GM19468 (cell line): ENCODE results near the gene IDUA.

Experiments used
- ATAC-seq: cut with Tn5 transposase; IDR thresholded peaks from one replicate; pipeline ENCODE4 v1.9.1; 2021; ENCODE audit warnings: mild to moderate bottlenecking, moderate library complexity, moderate number of reproducible peaks; ENCODE audit not compliant: unreplicated experiment; ENCODE audit errors: extremely low read depth

The IDUA gene

GRCh38 chr4:1013225-1014073 is 26.6 kb downstream of the IDUA start:
- ATAC-seq: no peak

GRCh38 chr4:1014291-1015167 is 27.7 kb downstream of the IDUA start:
- ATAC-seq: no peak

GRCh38 chr4:1015179-1015578 is 28.3 kb downstream of the IDUA start:
- ATAC-seq: no peak

- ATAC-seq: no peak
Observed at GRCh38 chr4:1015746-1016145, 28.9 kb downstream of the IDUA start.

- no peak for ATAC-seq
Observed at GRCh38 chr4:1017211-1017610, 30.4 kb downstream of the IDUA start.

- ATAC-seq: no peak
Observed at GRCh38 chr4:1017706-1018105, 30.9 kb downstream of the IDUA start.

GRCh38 chr4:1018147-1019020 is 31.5 kb downstream of the IDUA start:
- no peak for ATAC-seq

- no peak for ATAC-seq
Observed at GRCh38 chr4:1019320-1019719, 32.5 kb downstream of the IDUA start.

GRCh38 chr4:1019729-1020470 is 33.1 kb downstream of the IDUA start:
- ATAC-seq: no peak

- ATAC-seq: peak; percentile 50
Observed at GRCh38 chr4:1021386-1022050, 34.7 kb downstream of the IDUA start.

- ATAC-seq: no peak
Observed at GRCh38 chr4:1022051-1022738, 35.4 kb downstream of the IDUA start.

- ATAC-seq: no peak
Observed at GRCh38 chr4:1022739-1023066, 35.9 kb downstream of the IDUA start.

GRCh38 chr4:1023075-1023640 is 36.3 kb downstream of the IDUA start:
- ATAC-seq: no peak

- no peak for ATAC-seq
Observed at GRCh38 chr4:1023895-1024740, 37.3 kb downstream of the IDUA start.

- no peak for ATAC-seq
Observed at GRCh38 chr4:1024882-1025545, 38.2 kb downstream of the IDUA start.

- no peak for ATAC-seq
Observed at GRCh38 chr4:1026115-1026514, 39.3 kb downstream of the IDUA start.
